Ascending aorta (tissue), 2 donors: Measurements from ENCODE around the gene HTRA3. TPM values are rescaled to one million over a fixed set of nuclear protein-coding genes. Genes with fewer than 3 reads are reported as not detected.

ENCODE experiments used
- DNase-seq, 2 donors: peaks; one replicate each; pipeline ENCODE4 v3.0.0-alpha.2; 2019; ENCODE audit warnings: low spot score in 2 of 2
- H3K27ac ChIP-seq, 2 donors: fragments of 200-600 bp; sonication (generic); one replicate each; pipeline ENCODE4 v1.5.1; 2016 to 2017; ENCODE audit warnings: mild to moderate bottlenecking in 1 of 2
- H3K27me3 ChIP-seq: fragments of 200-600 bp; sonication (generic); one replicate; pipeline ENCODE4 v1.5.1; 2017
- H3K36me3 ChIP-seq, 2 donors: fragments of 200-600 bp; sonication (generic); one replicate each; pipeline ENCODE4 v1.5.1; 2016
- H3K4me1 ChIP-seq, 2 donors: fragments of 200-600 bp; sonication (generic); one replicate each; pipeline ENCODE4 v1.5.1; 2016 to 2017; ENCODE audit warnings: mild to moderate bottlenecking in 1 of 2
- H3K4me3 ChIP-seq, 2 donors: fragments of 200-600 bp; sonication (generic); one replicate each; pipeline ENCODE4 v1.5.1; 2016 to 2017; ENCODE audit warnings: mild to moderate bottlenecking in 1 of 2
- H3K9me3 ChIP-seq, 2 donors: fragments of 200-600 bp; sonication (generic); one replicate each; pipeline ENCODE4 v1.5.1; 2016
- intact Hi-C: fragments of 100-400 bp; cut with DNase I; formaldehyde crosslinking; loops from one replicate; pipeline ENCODE4 v1.15.1; 2023
- total RNA-seq: library from RNA; depleted of rRNA; stranded (reverse); fragments of >200 nt; gene quantifications from one replicate; pipeline ENCODE4 v1.1.0, GENCODE V29; 2016
- TF ChIP-seq, protein P1 (sequence below), 3 experiments: fragments of 200-600 bp in 2 of 3; fragments of 450-650 bp in 1 of 3; sonication (generic) in 2 of 3; IDR thresholded peaks; one replicate each; pipeline ENCODE4 v1.5.1; 2016 to 2019; ENCODE audit warnings: antibody characterized with exemption in 3 of 3, mild to moderate bottlenecking in 1 of 3, moderate library complexity in 1 of 3

Gene HTRA3
- total RNA-seq, 1 donor from 2014 or later, result 52.6 TPM

DNA sequence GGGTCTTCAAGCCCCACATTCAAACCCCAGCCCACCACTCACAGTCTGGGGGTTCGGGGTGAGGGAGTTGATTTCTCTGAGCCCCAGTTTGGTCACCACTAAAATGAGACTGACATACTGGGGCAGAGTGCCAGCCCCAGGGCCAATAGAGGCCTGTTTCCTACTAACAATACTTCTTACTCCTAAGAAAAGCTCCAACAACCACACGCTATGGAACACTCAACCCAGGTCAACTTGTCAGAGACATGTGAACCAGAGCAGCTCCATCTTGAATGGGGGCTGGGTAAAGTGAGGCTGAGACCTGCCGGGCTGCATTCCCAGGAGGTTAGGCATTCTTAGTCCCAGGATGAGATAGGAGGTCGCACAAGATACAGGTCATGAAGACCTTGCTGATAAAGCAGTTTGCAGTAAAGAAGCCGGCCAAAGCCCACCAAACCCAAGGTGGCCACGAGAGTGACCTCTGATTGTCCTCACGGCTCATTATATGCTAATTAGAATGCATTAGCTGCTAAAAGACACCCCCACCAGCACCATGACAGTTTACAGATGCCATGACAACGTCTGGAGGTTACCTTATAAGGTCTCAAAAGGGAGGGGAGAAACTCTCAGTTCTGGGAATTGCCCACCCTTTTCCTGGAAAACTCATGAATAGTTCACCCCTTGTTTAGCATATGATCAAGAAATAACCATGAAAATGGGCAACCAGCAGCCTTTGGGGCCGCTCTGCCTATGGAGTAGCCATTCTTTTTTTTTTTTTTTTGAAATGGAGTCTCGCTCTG is 26.6 kb upstream of the HTRA3 start:
- TF ChIP-seq, protein P1, sequence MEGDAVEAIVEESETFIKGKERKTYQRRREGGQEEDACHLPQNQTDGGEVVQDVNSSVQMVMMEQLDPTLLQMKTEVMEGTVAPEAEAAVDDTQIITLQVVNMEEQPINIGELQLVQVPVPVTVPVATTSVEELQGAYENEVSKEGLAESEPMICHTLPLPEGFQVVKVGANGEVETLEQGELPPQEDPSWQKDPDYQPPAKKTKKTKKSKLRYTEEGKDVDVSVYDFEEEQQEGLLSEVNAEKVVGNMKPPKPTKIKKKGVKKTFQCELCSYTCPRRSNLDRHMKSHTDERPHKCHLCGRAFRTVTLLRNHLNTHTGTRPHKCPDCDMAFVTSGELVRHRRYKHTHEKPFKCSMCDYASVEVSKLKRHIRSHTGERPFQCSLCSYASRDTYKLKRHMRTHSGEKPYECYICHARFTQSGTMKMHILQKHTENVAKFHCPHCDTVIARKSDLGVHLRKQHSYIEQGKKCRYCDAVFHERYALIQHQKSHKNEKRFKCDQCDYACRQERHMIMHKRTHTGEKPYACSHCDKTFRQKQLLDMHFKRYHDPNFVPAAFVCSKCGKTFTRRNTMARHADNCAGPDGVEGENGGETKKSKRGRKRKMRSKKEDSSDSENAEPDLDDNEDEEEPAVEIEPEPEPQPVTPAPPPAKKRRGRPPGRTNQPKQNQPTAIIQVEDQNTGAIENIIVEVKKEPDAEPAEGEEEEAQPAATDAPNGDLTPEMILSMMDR (IDR thresholded peaks at IDR 0.05), result no peak
- H3K27ac ChIP-seq, result peak overlapping the region in 1 of 2 donors; percentile 7
- DNase-seq, result no peak
- H3K4me1 ChIP-seq, result peaks cover 0 to 5% of the 10 kb centered on the region in 2 donors
- no peaks in the 10 kb centered on the region for H3K9me3 ChIP-seq
- H3K36me3 ChIP-seq, result no peaks in the 10 kb centered on the region
- H3K4me3 ChIP-seq, result no peak overlapping the region
- H3K27me3 ChIP-seq, result no peaks in the 10 kb centered on the region
- intact Hi-C loops, result loop anchor here (1.0 kb wide), 2 partner anchors 160 to 185 kb away; no protein-coding TSS in a partner anchor

DNA sequence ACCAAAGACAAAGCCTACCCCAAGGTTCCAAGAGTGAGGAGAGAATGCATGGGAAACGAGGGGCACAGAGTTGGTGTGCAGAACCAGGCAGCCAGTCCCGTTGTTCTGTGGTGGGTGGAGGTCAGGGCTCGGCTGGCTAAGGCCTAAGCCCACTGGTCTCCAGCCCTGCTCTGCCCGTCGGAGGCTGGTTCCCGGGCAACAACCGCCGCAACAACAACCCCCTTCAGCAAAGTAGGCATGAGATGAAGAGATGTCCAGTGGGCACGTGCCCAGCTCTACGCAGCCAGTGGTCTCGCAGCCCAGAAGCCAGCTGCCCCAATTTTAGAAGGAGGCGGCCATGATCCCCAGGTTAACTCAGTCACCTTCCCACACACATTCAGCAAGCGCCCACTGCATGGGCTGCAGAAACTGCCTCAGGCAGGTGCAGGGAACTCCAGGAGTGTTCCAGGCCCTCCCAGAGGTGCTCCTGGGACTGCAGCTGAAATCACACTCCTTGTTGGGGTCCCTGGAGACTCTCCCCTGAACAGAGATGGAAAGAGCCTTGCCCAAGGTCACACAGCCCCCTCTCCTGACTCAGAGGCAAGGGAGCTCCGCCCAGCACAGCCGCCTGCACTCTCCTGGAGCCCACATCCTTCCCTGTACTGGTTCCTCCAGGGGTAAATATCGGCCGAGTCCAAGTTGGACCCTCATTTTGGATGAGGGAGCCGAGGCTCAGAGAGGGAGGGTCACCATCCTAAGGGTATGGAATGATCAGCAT is 25.4 kb upstream of the HTRA3 start:
- no peak overlapping the region for H3K4me3 ChIP-seq
- no peak overlapping the region for H3K27ac ChIP-seq
- TF ChIP-seq, protein P1 (IDR thresholded peaks at IDR 0.05), result no peak
- no peaks in the 10 kb centered on the region for H3K27me3 ChIP-seq
- H3K9me3 ChIP-seq, result no peaks in the 10 kb centered on the region
- peaks cover 0 to 5% of the 10 kb centered on the region in 2 donors for H3K4me1 ChIP-seq
- H3K36me3 ChIP-seq, result no peaks in the 10 kb centered on the region
- intact Hi-C loops, result no loop called here
- no peak for DNase-seq

DNA sequence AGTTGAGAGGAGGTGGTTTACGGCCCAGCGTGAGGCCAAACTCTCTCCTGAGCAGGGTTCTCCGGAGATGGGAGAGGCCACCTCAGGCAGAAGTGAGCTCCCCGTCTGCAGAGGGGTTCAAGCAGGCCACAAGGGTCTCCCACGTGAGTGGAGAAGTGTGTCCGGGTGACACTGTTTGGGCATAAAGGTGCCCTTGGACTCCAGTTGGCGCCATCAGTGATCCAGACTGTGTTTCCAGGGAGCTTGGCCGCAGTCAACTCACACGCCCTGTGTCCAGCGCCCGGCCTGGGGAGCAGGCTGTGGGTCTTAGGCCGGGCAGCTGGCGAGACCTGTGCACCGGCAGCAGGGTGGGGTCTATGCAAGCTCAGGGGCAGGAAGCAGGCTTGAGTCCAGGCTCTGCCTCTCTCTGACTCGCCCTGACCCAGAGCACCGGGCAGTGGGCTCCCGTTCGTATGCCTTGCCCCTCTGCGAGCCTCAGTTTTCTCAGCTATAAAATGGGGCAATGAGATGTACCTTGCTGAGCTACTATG is 24.6 kb upstream of the HTRA3 start:
- no peak overlapping the region for H3K27ac ChIP-seq
- no peaks in the 10 kb centered on the region for H3K9me3 ChIP-seq
- intact Hi-C loops, result no loop called here
- H3K4me1 ChIP-seq, result peaks cover 0 to 5% of the 10 kb centered on the region in 2 donors
- no peaks in the 10 kb centered on the region for H3K36me3 ChIP-seq
- H3K27me3 ChIP-seq, result no peaks in the 10 kb centered on the region
- no peak for DNase-seq
- TF ChIP-seq, protein P1 (IDR thresholded peaks at IDR 0.05), result no peak
- H3K4me3 ChIP-seq, result no peak overlapping the region

DNA sequence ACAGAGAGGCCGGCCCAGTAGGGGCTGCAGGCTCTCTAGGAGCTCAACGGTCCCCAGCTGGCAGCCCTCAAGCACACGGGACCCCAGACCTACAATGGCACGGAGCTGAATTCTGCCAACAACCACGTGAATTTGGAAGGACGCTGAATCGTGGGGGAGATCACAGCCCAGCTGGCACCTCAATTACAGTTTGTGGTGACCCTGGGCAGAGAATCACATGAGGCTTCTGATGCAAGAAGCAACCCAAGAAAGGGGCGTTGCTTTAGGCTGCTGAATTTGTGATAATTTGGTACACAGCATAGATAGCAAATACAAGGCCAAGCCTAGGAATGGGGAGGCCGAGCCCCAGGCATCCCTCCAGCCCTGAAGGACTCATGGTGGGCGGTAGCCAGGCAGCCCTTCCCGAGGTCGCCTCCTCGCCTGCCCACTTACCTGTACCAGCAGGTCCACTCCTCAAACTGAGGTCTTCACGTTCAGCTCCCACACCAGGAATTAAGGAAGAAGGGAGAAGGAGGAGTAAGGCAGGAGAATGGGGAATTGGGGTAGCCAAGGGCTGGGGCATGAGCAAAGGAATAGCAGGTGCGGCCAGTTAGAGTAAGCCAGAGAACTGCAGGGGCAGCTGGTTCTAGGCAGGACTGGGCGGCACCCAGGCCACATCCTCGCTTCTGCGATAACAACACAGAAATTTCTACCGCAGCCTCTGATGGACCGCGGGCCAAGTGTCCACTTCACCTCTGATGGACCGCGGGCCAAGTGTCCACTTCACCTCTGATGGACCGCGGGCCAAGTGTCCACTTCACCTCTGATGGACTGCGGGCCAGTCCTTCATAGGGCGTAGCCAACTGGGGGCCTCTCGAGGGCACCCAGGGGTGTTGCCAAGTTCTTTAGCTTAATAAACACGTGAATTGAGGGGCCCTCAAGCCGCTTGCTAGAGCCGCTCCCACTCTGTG is 23.4 kb upstream of the HTRA3 start:
- no peak for DNase-seq
- Histone ChIP-seq H3K4me1 (peaks cover 0 to 5% of the 10 kb centered on the region in 2 donors), H3K36me3 (no peaks in the 10 kb centered on the region), H3K4me3 (no peak overlapping the region), H3K27ac (peak overlapping the region in 1 of 2 donors; percentile 33), H3K27me3 (no peaks in the 10 kb centered on the region), H3K9me3 (no peaks in the 10 kb centered on the region)
- TF ChIP-seq, protein P1 (IDR thresholded peaks at IDR 0.05), result no peak
- intact Hi-C loops, result no loop called here
